B cell (primary cell): ENCODE measurements around the gene TAF1D. TPM values are rescaled to one million over a fixed set of nuclear protein-coding genes. Genes with fewer than 3 reads are reported as not detected.
A peak's percentile ranks its signal among the peaks of the same experiment; 100 is the strongest.

ENCODE experiments used
- ATAC-seq: fragments of 200-7000 bp; cut with Tn5 transposase; one replicate; pipeline ENCODE4 v1.10.0; 2021; ENCODE audit warnings: low read depth, mild to moderate bottlenecking, moderate number of reproducible peaks, moderate library complexity
- CTCF ChIA-PET: fragments of 350-600 bp; sonication (Branson Sonifier 250); formaldehyde crosslinking; loops from one replicate; lab custom pipeline; 2021; ENCODE audit warnings: antibody characterized with exemption, inconsistent platforms; lab: Charles Lee
- POLR2A ChIA-PET: fragments of 350-600 bp; sonication (Branson Sonifier 250); formaldehyde crosslinking; loops from one replicate; lab custom pipeline; 2021; ENCODE audit warnings: antibody characterized with exemption; lab: Charles Lee
- DNase-seq: peaks from one replicate; pipeline ENCODE4 v3.0.0; 2013
- H2AFZ ChIP-seq: 2 replicates; pipeline ENCODE4 v1.6.1; 2012; ENCODE audit warnings: mild to moderate bottlenecking, low read depth, low read length; ENCODE audit not compliant: insufficient read depth, poor library complexity, severe bottlenecking
- H3K27ac ChIP-seq, 2 donors: 1 replicate in 1 of 2; 2 replicates in 1 of 2; pipeline ENCODE4 v1.5.1; 2012 to 2013; ENCODE audit warnings: low read length in 2 of 2, mild to moderate bottlenecking in 2 of 2, moderate library complexity in 1 of 2
- H3K27me3 ChIP-seq, 4 experiments: fragments of 200-600 bp in 1 of 4; sonication (generic) in 1 of 4; replicated peaks in 1 of 4; 1 replicate in 2 of 4; 2 replicates in 2 of 4; pipeline versions ENCODE4 v1.6.1 to v1.7.0; 2013 to 2016; ENCODE audit warnings: low read length in 3 of 4, mild to moderate bottlenecking in 2 of 4, mixed read lengths in 1 of 4, moderate library complexity in 1 of 4; ENCODE audit not compliant: insufficient read depth in 4 of 4, control insufficient read depth in 3 of 4; ENCODE audit errors: control extremely low read depth in 1 of 4
- H3K36me3 ChIP-seq, 2 experiments: replicated peaks in 1 of 2; 1 replicate in 1 of 2; 2 replicates in 1 of 2; pipeline versions ENCODE4 v1.6.1 to v1.7.1; 2013; ENCODE audit warnings: low read length in 1 of 2; ENCODE audit not compliant: insufficient read depth in 2 of 2, control insufficient read depth in 1 of 2; ENCODE audit errors: control extremely low read depth in 1 of 2, extremely low read depth in 1 of 2
- H3K4me1 ChIP-seq, 2 donors: fragments of 200-600 bp in 1 of 2; sonication (generic) in 1 of 2; 1 replicate in 1 of 2; 2 replicates in 1 of 2; pipeline versions ENCODE4 v1.5.1 to v1.6.1; 2013 to 2017; ENCODE audit warnings: low read length in 2 of 2; ENCODE audit not compliant: control insufficient read depth in 2 of 2, insufficient read depth in 2 of 2
- H3K4me2 ChIP-seq: replicated peaks from 2 replicates; pipeline ENCODE3; 2012; ENCODE audit warnings: mild to moderate bottlenecking, low read depth, low read length; ENCODE audit not compliant: poor library complexity, severe bottlenecking
- H3K4me3 ChIP-seq, 5 experiments: fragments of 200-600 bp in 1 of 5; sonication (generic) in 1 of 5; 1 replicate in 3 of 5; 2 replicates in 2 of 5; pipeline versions ENCODE4 v1.5.1 to v1.7.0; 2011 to 2016; ENCODE audit warnings: low read length in 4 of 5, mild to moderate bottlenecking in 4 of 5, low read depth in 2 of 5, control low read depth in 1 of 5, moderate library complexity in 1 of 5; ENCODE audit not compliant: insufficient read depth in 1 of 5; ENCODE audit errors: control extremely low read depth in 1 of 5, extremely low read depth in 1 of 5
- H3K79me2 ChIP-seq: fragments of 200-600 bp; sonication (generic); one replicate; pipeline ENCODE4 v1.6.0; 2016; ENCODE audit warnings: low read length; ENCODE audit not compliant: control insufficient read depth, insufficient read depth
- H3K9ac ChIP-seq: fragments of 200-600 bp; sonication (generic); 2 replicates; pipeline ENCODE4 v1.6.1; 2017; ENCODE audit warnings: mild to moderate bottlenecking, low read length, moderate library complexity
- H3K9me3 ChIP-seq, 3 donors: one replicate each; pipeline versions ENCODE4 v1.6.1 to v1.7.1; 2013; ENCODE audit warnings: low read length in 2 of 3; ENCODE audit not compliant: control insufficient read depth in 2 of 3, insufficient read depth in 1 of 3; ENCODE audit errors: control extremely low read depth in 1 of 3
- H4K20me1 ChIP-seq: 2 replicates; pipeline ENCODE4 v1.6.0; 2012; ENCODE audit warnings: mild to moderate bottlenecking, low read length; ENCODE audit not compliant: insufficient read depth, control insufficient read depth, poor library complexity, severe bottlenecking
- H3K27ac Mint-ChIP-seq: one replicate; pipeline ENCODE4 v1.8.0; 2021; ENCODE audit warnings: mixed read lengths
- H3K27me3 Mint-ChIP-seq: one replicate; pipeline ENCODE4 v1.8.0; 2021; ENCODE audit warnings: mixed read lengths
- H3K4me1 Mint-ChIP-seq: one replicate; pipeline ENCODE4 v1.8.0; 2021; ENCODE audit warnings: mixed read lengths
- H3K4me3 Mint-ChIP-seq: one replicate; pipeline ENCODE4 v1.8.0; 2021; ENCODE audit warnings: mixed read lengths
- H3K9me3 Mint-ChIP-seq: one replicate; pipeline ENCODE4 v1.8.0; 2022; ENCODE audit warnings: mixed read lengths; ENCODE audit not compliant: insufficient read depth
- EZH2 ChIP-seq: IDR thresholded peaks from 2 replicates; pipeline ENCODE4 v1.6.1; 2012; ENCODE audit warnings: borderline replicate concordance, low read depth, mild to moderate bottlenecking, moderate library complexity, low read length; ENCODE audit not compliant: insufficient read depth, poor library complexity, severe bottlenecking
- WGBS: methylation state at CpG from one replicate; pipeline ENCODE4 v1.1.5; 2013; ENCODE audit warnings: missing lambda C conversion rate; ENCODE audit not compliant: insufficient coverage; 5-methylcytosine and 5-hydroxymethylcytosine counted together
- intact Hi-C: fragments of 100-400 bp; cut with micrococcal nuclease; formaldehyde crosslinking; loops from one replicate; pipeline ENCODE4 v1.10.0; 2022
- polyA plus RNA-seq: library from polyadenylated mRNA; depleted of rRNA; stranded (reverse); fragments of >200 nt; gene quantifications from 2 replicates; pipeline ENCODE4 v1.2.3, GENCODE V29; 2012
- total RNA-seq, 2 donors: library from RNA; stranded (reverse); fragments of 120-200 nt in 1 of 2; gene quantifications; 1 replicate in 1 of 2; 2 replicates in 1 of 2; pipeline versions ENCODE4 v1.2.3 to v1.2.4, GENCODE V29; 2013 to 2022
- TF ChIP-seq, protein P1 (sequence below): fragments of 200-600 bp; IDR thresholded peaks from one replicate; pipeline ENCODE4 v1.8.0; 2022; ENCODE audit warnings: antibody characterized with exemption, mild to moderate bottlenecking

The TAF1D gene
- total and polyA plus RNA-seq, 2 donors (not counting 1 experiment from before 2014, with no cell fraction given): 127 to 230 TPM

- Histone ChIP-seq H3K4me2 (peak overlapping the region; percentile 91), H3K36me3 (peaks cover 0 to 49% of the 10 kb centered on the region in 2 experiments), H3K9me3 (no peaks in the 10 kb centered on the region), H3K9ac (peak overlapping the region; percentile 92), H3K4me3 (peak overlapping the region; percentile 73 to 98 (median 92)), H3K27me3 (no peaks in the 10 kb centered on the region), H3K79me2 (peaks cover 89% of the 10 kb centered on the region), H2AFZ (peak overlapping the region; percentile 89), H3K4me1 (peaks cover 36 to 39% of the 10 kb centered on the region in 2 donors), H4K20me1 (peaks cover 22% of the 10 kb centered on the region), H3K27ac (peak overlapping the region; percentile 90 to 96)
- ATAC-seq (no peak), DNase-seq (peak; percentile 49)
- intact Hi-C loops: loop anchor here (10.0 kb wide), 1 partner anchor 545 kb away; the partner anchor contains the start of gene SLC36A4
- CTCF ChIA-PET: interaction anchor here (1.1 to 4.5 kb wide), 6 partner anchors 17 to 87 kb away, joined by 6 to 43 read pairs (median 11); partner anchors contain the start of genes CEP295 and MED17
- POLR2A ChIA-PET: interaction anchor here (0.7 to 2.9 kb wide), 6 partner anchors 17 to 92 kb away, joined by 5 to 38 read pairs (median 18); partner anchors contain the start of genes CEP295 and MED17
- Mint-ChIP-seq H3K4me3 (peak overlapping the region; percentile 98), H3K27me3 (no peaks in the 10 kb centered on the region), H3K4me1 (peaks cover 63% of the 10 kb centered on the region), H3K27ac (peak overlapping the region; percentile 98), H3K9me3 (no peaks in the 10 kb centered on the region)
- 4% methylated on average over 5 of the region's 18 CpGs for WGBS
- TF ChIP-seq, protein P1, sequence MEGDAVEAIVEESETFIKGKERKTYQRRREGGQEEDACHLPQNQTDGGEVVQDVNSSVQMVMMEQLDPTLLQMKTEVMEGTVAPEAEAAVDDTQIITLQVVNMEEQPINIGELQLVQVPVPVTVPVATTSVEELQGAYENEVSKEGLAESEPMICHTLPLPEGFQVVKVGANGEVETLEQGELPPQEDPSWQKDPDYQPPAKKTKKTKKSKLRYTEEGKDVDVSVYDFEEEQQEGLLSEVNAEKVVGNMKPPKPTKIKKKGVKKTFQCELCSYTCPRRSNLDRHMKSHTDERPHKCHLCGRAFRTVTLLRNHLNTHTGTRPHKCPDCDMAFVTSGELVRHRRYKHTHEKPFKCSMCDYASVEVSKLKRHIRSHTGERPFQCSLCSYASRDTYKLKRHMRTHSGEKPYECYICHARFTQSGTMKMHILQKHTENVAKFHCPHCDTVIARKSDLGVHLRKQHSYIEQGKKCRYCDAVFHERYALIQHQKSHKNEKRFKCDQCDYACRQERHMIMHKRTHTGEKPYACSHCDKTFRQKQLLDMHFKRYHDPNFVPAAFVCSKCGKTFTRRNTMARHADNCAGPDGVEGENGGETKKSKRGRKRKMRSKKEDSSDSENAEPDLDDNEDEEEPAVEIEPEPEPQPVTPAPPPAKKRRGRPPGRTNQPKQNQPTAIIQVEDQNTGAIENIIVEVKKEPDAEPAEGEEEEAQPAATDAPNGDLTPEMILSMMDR: no peak
- TF ChIP-seq EZH2: no peak
Observed at GRCh38 chr11:93740031-93740729, 1.1 kb downstream of the TAF1D start.
